Transverse colon (tissue), 4 donors: ENCODE measurements around the gene SYNE3. TPM values are rescaled to one million over a fixed set of nuclear protein-coding genes. Genes with fewer than 3 reads are reported as not detected.

ENCODE experiments used
- DNase-seq: peaks from one replicate; pipeline ENCODE4 v3.0.0-alpha.2; 2019
- H3K27ac ChIP-seq, 4 donors: fragments of 200-600 bp; sonication (generic); 2 replicates each; pipeline ENCODE4 v1.5.1; 2016 to 2018; ENCODE audit warnings: inconsistent platforms in 4 of 4
- H3K27me3 ChIP-seq: fragments of 200-600 bp; sonication (generic); 2 replicates; pipeline ENCODE4 v1.5.1; 2017; ENCODE audit warnings: inconsistent platforms
- H3K36me3 ChIP-seq, 4 donors: fragments of 200-600 bp; sonication (generic); 2 replicates each; pipeline ENCODE4 v1.5.1; 2017 to 2019; ENCODE audit warnings: inconsistent platforms in 4 of 4
- H3K4me1 ChIP-seq, 4 donors: fragments of 200-600 bp; sonication (generic); 2 replicates each; pipeline ENCODE4 v1.5.1; 2017 to 2020; ENCODE audit warnings: inconsistent platforms in 4 of 4
- H3K4me3 ChIP-seq, 4 donors: fragments of 200-600 bp; sonication (generic); 1 replicate in 1 of 4; 2 replicates in 3 of 4; pipeline versions ENCODE4 v1.5.1 to v1.6.1; 2017 to 2019; ENCODE audit warnings: inconsistent platforms in 4 of 4
- H3K9me3 ChIP-seq, 2 donors: fragments of 200-600 bp; sonication (generic); 2 replicates each; pipeline ENCODE4 v1.5.1; 2017 to 2019; ENCODE audit warnings: inconsistent platforms in 2 of 2
- CTCF ChIP-seq, 5 experiments: fragments of 200-600 bp in 3 of 5; fragments of 450-650 bp in 2 of 5; sonication (generic) in 3 of 5; IDR thresholded peaks; 1 replicate in 2 of 5; 2 replicates in 3 of 5; pipeline ENCODE4 v1.5.1; 2016 to 2017; ENCODE audit warnings: antibody characterized with exemption in 5 of 5, inconsistent platforms in 3 of 5, mild to moderate bottlenecking in 2 of 5, moderate library complexity in 1 of 5
- EP300 ChIP-seq: sonication (generic); formaldehyde crosslinking; IDR thresholded peaks from one replicate; pipeline ENCODE4 v1.6.1; 2017; ENCODE audit warnings: antibody characterized with exemption, low read depth
- POLR2A ChIP-seq: fragments of 450-650 bp; IDR thresholded peaks from one replicate; pipeline ENCODE4 v1.6.1; 2016; ENCODE audit warnings: antibody characterized with exemption, mild to moderate bottlenecking, moderate library complexity
- POLR2AphosphoS5 ChIP-seq, 3 donors: sonication (generic); formaldehyde crosslinking; IDR thresholded peaks; one replicate each; pipeline ENCODE4 v1.6.1; 2016; ENCODE audit warnings: antibody characterized with exemption in 3 of 3
- WGBS, 2 donors: methylation state at CpG; one replicate each; pipeline ENCODE4 v1.1.5; 2018; ENCODE audit warnings: low coverage in 1 of 2; 5-methylcytosine and 5-hydroxymethylcytosine counted together
- in situ Hi-C, 4 donors: fragments of 200-750 bp; cut with MboI; loops; one replicate each; pipeline versions ENCODE4 v1.15.0 to v1.15.1; 2017; ENCODE audit warnings: low sequenced_read_pairs in 3 of 4, low pct_ligation_motif_present in 1 of 4, low pct_unique_long_range_greater_than_20kb in 1 of 4
- intact Hi-C: fragments of 100-400 bp; cut with DNase I; formaldehyde crosslinking; loops from one replicate; pipeline ENCODE4 v1.15.1; 2023; ENCODE audit warnings: low total_unique reads
- total RNA-seq, 4 donors: library from RNA; depleted of rRNA; stranded (reverse); fragments of >200 nt; gene quantifications; one replicate each; pipeline ENCODE4 v1.1.0, GENCODE V29; 2016

Gene SYNE3
- total RNA-seq, 4 donors from 2014 or later = 9.8 to 46.8 (median 13.9) TPM

GRCh38 chr14:95523815-95524448 lies 7.5 kb upstream of the SYNE3 start:
- in situ Hi-C loops = loop anchor here in 1 of 4 donors (10.0 kb wide), 1 partner anchor 79 kb away; no protein-coding TSS in a partner anchor
- intact Hi-C loops = no loop called here
- peak; percentile 79 for DNase-seq
- TF ChIP-seq POLR2A = no peak
- TF ChIP-seq EP300 = no peak
- peak in 1 of 3 donors; percentile 16 for TF ChIP-seq POLR2AphosphoS5 (IDR thresholded peaks at IDR 0.05)
- TF ChIP-seq CTCF (IDR thresholded peaks at IDR 0.05) = peak; percentile 17 to 61 (median 20)
- Histone ChIP-seq H3K36me3 (no peaks in the 10 kb centered on the region), H3K27me3 (no peaks in the 10 kb centered on the region), H3K27ac (peak overlapping the region; percentile 44 to 56 (median 52)), H3K4me1 (peaks cover 13 to 51% (median 28%) of the 10 kb centered on the region in 4 donors), H3K4me3 (no peak overlapping the region), H3K9me3 (no peaks in the 10 kb centered on the region)
- WGBS, 2 donors = 48 to 57% methylated on average over 4 to 7 of the region's 11 CpGs

DNA sequence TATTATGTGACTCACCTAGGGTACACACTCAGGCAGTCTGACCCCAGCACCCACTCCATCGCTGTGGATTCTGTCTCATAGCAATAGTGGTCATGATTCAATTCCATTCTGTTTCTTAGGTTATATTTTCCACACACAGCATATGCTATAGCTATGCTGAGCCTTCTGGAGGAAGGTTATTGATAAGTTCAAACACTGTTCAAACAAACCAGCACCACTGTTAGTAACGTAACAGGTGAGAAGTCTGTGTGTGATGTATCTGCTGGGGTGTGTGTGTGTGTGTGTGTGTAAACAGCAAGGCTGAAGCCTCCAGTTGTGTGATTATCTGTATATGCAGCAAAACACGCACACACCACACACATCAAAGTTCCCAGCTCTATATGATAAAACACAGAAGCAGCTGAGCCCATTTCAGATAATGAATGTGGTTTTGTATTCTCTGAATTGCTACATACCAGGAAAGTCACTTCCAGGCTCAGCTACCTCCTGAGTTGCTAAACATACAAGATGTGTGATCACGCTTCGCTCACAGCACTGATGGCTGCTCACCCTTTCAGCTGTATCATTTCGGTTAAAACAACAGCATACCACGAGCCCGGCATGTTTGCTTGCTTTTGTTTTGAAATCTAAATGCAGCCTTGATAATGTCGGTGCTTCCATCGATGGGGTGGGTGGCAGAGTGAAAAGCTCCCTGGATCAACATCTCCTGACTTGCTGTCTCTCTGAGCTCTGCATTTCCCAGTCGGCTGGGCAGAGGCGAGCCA lies 6.8 kb upstream of the SYNE3 start:
- in situ Hi-C loops (loop anchor here in 1 of 4 donors (10.0 kb wide), 1 partner anchor 78 kb away; no protein-coding TSS in a partner anchor), intact Hi-C loops (no loop called here)
- peak overlapping the region; percentile 44 to 56 (median 52) for H3K27ac ChIP-seq
- no peaks in the 10 kb centered on the region for H3K27me3 ChIP-seq
- no peaks in the 10 kb centered on the region for H3K9me3 ChIP-seq
- DNase-seq = no peak
- peaks cover 13 to 56% (median 29%) of the 10 kb centered on the region in 4 donors for H3K4me1 ChIP-seq
- no peaks in the 10 kb centered on the region for H3K36me3 ChIP-seq
- WGBS, 2 donors = 17 to 54% methylated on average over 1 to 12 of the region's 12 CpGs
- H3K4me3 ChIP-seq = no peak overlapping the region
- TF ChIP-seq EP300 (no peak), POLR2A (no peak), CTCF (IDR thresholded peaks at IDR 0.05) (no peak), POLR2AphosphoS5 (IDR thresholded peaks at IDR 0.05) (no peak)

- intact Hi-C loops (no loop called here), in situ Hi-C loops (loop anchor here in 1 of 4 donors (10.0 kb wide), 1 partner anchor 78 kb away; no protein-coding TSS in a partner anchor)
- Histone ChIP-seq H3K27ac (no peak overlapping the region), H3K36me3 (no peaks in the 10 kb centered on the region), H3K4me1 (peaks cover 16 to 56% (median 30%) of the 10 kb centered on the region in 4 donors), H3K9me3 (no peaks in the 10 kb centered on the region), H3K4me3 (no peak overlapping the region), H3K27me3 (no peaks in the 10 kb centered on the region)
- no peak for DNase-seq
- TF ChIP-seq POLR2A (no peak), EP300 (no peak), POLR2AphosphoS5 (IDR thresholded peaks at IDR 0.05) (no peak), CTCF (IDR thresholded peaks at IDR 0.05) (no peak)
- 64 to 86% methylated on average over 4 of the region's 4 CpGs for WGBS, 2 donors
These were observed 6.1 kb upstream of the SYNE3 start for GRCh38 chr14:95522556-95522955.

DNA sequence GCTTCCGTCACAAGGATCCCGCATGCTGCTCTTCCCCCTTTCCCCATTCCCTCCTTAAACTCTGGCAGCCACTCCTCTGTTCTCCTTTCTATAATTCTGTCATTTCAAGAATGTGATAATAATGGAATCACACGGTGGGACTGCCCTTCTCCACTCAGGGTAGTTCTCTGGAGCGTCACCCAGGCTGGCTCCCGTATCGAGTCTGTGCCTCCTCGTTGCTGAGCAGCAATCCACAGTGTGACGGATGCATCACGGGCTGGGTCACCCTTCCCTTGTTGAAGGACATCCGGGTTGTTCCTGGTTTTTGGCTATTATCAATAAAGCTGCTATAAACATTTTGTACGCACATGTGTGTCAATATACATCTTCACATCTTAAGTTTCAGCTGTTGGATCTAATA lies 5.7 kb upstream of the SYNE3 start:
- DNase-seq = no peak
- no peak overlapping the region for H3K27ac ChIP-seq
- intact Hi-C loops (no loop called here), in situ Hi-C loops (loop anchor here in 1 of 4 donors (10.0 kb wide), 1 partner anchor 77 kb away; no protein-coding TSS in a partner anchor)
- no peak overlapping the region for H3K4me3 ChIP-seq
- 90 to 100% methylated on average over 2 to 11 of the region's 11 CpGs for WGBS, 2 donors
- H3K9me3 ChIP-seq = no peaks in the 10 kb centered on the region
- TF ChIP-seq CTCF (IDR thresholded peaks at IDR 0.05) (no peak), POLR2A (no peak), POLR2AphosphoS5 (IDR thresholded peaks at IDR 0.05) (no peak), EP300 (no peak)
- H3K4me1 ChIP-seq = peaks cover 16 to 56% (median 32%) of the 10 kb centered on the region in 4 donors
- H3K36me3 ChIP-seq = no peaks in the 10 kb centered on the region
- no peaks in the 10 kb centered on the region for H3K27me3 ChIP-seq
